Measurements from ENCODE around the gene ADGRL1.

ADGRL1 gene

GRCh38 chr19:14116525-14116917 is 89.4 kb downstream of the ADGRL1 start:
- in situ Hi-C loops (cut with HindIII; ENCODE audit: low sequenced_read_pairs) = no loop called here

- in situ Hi-C loops (cut with HindIII; ENCODE audit: low sequenced_read_pairs) = no loop called here
Observed at GRCh38 chr19:14115756-14116155, 90.2 kb downstream of the ADGRL1 start.

GRCh38 chr19:14114854-14115253 is 91.1 kb downstream of the ADGRL1 start:
- in situ Hi-C loops (cut with HindIII; ENCODE audit: low sequenced_read_pairs) = no loop called here

GRCh38 chr19:14114439-14114838 is 91.5 kb downstream of the ADGRL1 start:
- in situ Hi-C loops (cut with HindIII; ENCODE audit: low sequenced_read_pairs) = no loop called here

- in situ Hi-C loops (cut with HindIII; ENCODE audit: low sequenced_read_pairs) = no loop called here
Observed at GRCh38 chr19:14113762-14114414, 92.1 kb downstream of the ADGRL1 start.

- in situ Hi-C loops (cut with HindIII; ENCODE audit: low sequenced_read_pairs) = no loop called here
Observed at GRCh38 chr19:14112809-14113385, 93.1 kb downstream of the ADGRL1 start.

GRCh38 chr19:14112051-14112808 is 93.7 kb downstream of the ADGRL1 start:
- in situ Hi-C loops (cut with HindIII; ENCODE audit: low sequenced_read_pairs) = no loop called here

- in situ Hi-C loops (cut with HindIII; ENCODE audit: low sequenced_read_pairs) = no loop called here
Observed at GRCh38 chr19:14111486-14111885, 94.5 kb downstream of the ADGRL1 start.

GRCh38 chr19:14110650-14111049 is 95.3 kb downstream of the ADGRL1 start:
- in situ Hi-C loops (cut with HindIII; ENCODE audit: low sequenced_read_pairs) = no loop called here

GRCh38 chr19:14107581-14108461 is 98.1 kb downstream of the ADGRL1 start:
- in situ Hi-C loops (cut with HindIII; ENCODE audit: low sequenced_read_pairs) = no loop called here

GRCh38 chr19:14106840-14107239 is 99.1 kb downstream of the ADGRL1 start:
- in situ Hi-C loops (cut with HindIII; ENCODE audit: low sequenced_read_pairs) = no loop called here

- in situ Hi-C loops (cut with HindIII; ENCODE audit: low sequenced_read_pairs) = no loop called here
Observed at GRCh38 chr19:14105680-14106079, 100.3 kb downstream of the ADGRL1 start.

GRCh38 chr19:14103310-14103709 is 102.7 kb downstream of the ADGRL1 start:
- in situ Hi-C loops (cut with HindIII; ENCODE audit: low sequenced_read_pairs) = no loop called here

GRCh38 chr19:14102756-14103155 is 103.2 kb downstream of the ADGRL1 start:
- in situ Hi-C loops (cut with HindIII; ENCODE audit: low sequenced_read_pairs) = no loop called here

GRCh38 chr19:14102102-14102696 is 103.8 kb downstream of the ADGRL1 start:
- in situ Hi-C loops (cut with HindIII; ENCODE audit: low sequenced_read_pairs) = no loop called here

GRCh38 chr19:14101003-14101545 is 104.9 kb downstream of the ADGRL1 start:
- in situ Hi-C loops (cut with HindIII; ENCODE audit: low sequenced_read_pairs) = no loop called here
